GM18499 (cell line): Measurements from ENCODE around the gene MFRP.

ENCODE experiments used
- ATAC-seq: cut with Tn5 transposase; IDR thresholded peaks from one replicate; pipeline ENCODE4 v1.9.1; 2021; ENCODE audit warnings: moderate number of reproducible peaks; ENCODE audit not compliant: insufficient read depth, unreplicated experiment

MFRP gene

GRCh38 chr11:119373059-119373920 is 26.8 kb upstream of the MFRP start:
- ATAC-seq = no peak

DNA sequence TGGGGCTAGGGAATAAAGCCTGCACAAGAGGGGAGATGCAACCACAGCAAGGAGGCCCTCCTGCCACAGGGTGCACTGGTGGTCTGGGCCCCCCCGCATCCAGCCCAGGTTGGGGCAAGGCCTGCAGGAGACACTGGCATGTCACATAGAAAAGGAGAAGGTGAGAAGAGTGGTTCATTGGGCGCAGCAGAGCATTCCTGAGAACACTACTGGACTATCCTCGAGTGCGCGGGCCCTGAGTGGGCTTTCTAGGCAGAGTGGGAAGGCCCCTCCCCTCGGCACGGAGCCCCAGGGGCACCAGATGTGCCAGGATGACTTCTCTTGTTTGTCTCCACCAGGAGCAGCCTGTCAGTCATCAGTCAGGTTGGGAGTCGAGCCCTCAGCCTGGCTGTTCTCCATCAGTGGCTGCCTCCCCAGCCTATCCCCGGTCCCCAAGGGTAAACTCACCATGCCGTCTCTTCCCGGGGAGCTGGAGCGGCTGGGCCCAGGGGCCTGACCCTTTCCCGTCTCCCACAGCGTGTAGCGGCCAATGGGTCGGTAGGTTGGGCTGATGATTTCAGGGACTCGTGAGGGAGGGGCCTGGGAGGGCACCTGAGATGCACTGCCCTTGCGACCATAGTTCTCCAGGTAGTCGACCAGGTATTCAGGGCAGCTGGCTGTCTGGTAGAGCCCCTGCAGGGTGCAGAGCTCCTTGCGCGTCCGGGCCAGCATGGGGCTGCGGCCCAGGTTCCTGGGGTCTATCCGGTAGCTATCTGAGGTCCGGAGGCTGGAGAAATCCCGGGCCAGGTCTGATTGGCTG is 26.0 kb upstream of the MFRP start:
- no peak for ATAC-seq

DNA sequence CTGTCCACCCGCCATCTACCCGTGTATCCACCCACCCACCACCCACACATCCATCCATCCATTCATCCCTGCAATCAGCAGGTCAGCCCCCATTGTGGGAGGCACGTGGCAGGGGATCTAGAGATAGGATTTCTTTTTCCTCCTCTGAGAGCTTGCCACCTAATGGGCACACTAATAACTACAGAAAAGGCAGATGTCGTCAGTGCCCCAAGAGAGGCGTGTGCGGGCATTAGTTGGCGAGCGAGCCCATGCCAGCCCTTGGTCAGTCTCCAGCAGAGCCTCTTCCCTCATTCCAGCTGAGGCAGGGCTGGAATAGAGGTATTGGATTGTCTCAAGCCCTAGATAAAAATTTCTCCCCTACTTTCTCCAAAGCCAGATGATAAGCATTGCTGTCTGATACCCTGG is 25.3 kb upstream of the MFRP start:
- ATAC-seq = no peak

DNA sequence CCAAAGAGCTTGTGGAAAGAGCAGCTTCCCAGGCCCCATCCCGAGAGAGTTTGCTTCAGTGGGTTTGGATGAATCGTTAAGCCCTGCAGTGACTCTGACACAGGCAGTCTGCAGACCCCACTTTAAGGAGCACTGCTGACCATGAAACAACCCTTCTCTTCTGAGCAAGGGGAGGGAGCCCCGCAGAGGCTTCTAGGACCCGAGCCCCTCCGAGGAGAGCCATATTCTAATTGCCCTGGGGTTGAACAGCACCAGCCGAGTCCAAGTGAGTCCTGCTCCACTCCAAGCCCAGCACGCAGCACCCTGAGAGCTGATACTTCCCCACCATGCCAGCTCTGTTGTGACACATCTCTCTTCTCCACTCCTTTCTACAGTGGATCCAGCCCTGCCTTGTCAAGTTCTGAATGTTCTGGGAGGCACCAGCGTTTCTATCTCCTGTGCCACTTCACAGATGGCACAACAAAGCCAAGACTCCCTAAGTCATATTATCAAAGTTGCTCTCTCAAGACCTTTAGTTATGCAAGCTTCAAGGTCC is 24.6 kb upstream of the MFRP start:
- no peak for ATAC-seq

- no peak for ATAC-seq
Observed at GRCh38 chr11:119370486-119371046, 24.1 kb upstream of the MFRP start.

DNA sequence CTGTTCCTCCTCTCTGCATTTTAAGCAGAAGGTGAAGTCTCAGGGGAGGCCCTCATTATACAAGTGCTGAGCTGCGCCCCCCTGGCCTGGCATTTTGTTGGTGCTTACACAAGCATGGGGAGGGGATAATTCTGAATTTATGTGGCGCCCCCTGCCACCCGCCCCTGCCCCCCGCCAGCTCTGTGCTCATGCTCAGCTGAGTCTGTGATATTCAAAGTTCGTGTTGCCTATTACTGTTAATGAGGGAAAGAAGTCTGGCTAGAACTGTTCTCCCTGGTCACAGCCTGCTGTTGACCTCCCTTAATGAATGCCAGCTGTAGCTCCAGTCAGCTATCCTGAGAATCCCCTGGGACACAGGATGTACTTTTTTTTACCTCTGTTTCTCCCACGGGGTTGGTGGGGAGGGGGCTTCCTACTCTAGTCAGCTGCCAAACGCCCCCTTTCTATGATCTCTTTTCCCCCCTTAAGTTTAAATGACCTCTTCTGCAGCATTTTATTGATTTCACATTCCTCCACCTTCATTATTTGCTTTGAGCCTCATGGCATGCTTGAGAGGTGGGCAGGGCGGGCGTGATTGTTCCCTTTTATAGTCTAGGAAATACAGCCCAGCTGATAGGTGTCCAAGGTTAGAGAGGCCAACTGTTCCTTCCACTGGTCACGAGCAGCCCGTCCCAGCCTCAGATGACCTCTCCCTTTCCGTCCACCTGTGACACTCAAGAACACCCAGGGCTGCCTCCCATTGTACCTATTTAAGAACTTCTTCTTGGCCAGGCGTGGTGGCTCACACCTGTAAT is 22.8 kb upstream of the MFRP start:
- ATAC-seq = no peak

GRCh38 chr11:119368121-119369034 is 21.9 kb upstream of the MFRP start:
- no peak for ATAC-seq

GRCh38 chr11:119367661-119368120 is 21.2 kb upstream of the MFRP start:
- no peak for ATAC-seq

- ATAC-seq = no peak
Observed at GRCh38 chr11:119366690-119367620, 20.4 kb upstream of the MFRP start.

- no peak for ATAC-seq
Observed at GRCh38 chr11:119365071-119365591, 18.6 kb upstream of the MFRP start.

DNA sequence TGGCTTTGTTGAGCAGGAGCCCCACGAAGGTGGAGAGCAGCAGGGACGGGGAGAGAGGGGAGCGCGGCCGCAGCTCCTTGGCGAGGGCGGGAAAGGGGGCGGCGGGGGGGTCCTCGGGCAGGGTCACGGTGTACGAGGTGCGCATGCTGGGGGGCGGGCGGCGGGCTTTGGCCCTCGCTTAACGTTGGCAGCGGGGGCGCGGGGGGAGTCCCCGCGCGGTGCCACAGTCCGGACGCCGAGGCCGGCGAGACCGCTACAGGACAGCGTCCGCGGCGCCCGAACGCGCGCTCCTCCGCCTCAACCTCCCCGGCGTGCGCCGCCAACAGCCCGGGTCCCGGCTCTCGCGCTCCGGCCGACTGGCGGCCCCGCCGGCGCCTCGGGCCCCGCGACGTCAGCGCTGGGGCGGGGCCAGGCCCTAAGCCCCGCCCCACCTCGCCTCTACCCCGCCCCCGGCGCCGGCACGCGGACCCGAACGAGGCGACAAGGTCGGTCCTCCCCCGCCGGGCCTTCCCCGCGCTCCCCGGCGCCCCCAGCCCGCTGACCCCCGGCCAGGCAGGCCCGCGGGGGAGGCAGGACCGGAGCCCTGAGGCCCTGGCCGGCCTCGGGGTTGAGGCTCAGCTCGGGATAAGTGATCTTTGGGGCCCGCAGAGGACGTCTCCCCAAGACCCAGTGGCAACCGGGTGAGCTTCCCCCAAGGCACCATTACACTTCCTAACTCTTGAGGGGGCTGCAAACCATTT is 17.5 kb upstream of the MFRP start:
- no peak for ATAC-seq

- ATAC-seq = no peak
Observed at GRCh38 chr11:119363081-119363850, 16.8 kb upstream of the MFRP start.

DNA sequence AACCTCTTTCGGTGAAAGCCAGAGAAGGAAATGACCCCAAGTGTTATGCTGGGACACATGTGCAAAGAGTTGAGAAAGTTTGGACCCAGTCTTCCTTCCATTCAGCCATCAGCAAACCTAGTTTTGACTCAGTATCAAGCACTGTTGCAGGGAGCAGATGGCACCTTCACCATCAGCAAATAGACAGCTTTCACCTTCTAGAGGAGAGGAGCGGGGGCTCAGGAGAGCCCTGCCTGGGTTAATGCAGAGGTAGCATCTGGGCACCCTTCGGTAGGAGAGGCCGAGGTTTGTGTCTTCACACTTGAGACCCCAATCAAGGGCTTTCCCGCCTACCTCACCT is 16.2 kb upstream of the MFRP start:
- ATAC-seq = no peak

GRCh38 chr11:119361941-119362725 is 15.6 kb upstream of the MFRP start:
- ATAC-seq = no peak

DNA sequence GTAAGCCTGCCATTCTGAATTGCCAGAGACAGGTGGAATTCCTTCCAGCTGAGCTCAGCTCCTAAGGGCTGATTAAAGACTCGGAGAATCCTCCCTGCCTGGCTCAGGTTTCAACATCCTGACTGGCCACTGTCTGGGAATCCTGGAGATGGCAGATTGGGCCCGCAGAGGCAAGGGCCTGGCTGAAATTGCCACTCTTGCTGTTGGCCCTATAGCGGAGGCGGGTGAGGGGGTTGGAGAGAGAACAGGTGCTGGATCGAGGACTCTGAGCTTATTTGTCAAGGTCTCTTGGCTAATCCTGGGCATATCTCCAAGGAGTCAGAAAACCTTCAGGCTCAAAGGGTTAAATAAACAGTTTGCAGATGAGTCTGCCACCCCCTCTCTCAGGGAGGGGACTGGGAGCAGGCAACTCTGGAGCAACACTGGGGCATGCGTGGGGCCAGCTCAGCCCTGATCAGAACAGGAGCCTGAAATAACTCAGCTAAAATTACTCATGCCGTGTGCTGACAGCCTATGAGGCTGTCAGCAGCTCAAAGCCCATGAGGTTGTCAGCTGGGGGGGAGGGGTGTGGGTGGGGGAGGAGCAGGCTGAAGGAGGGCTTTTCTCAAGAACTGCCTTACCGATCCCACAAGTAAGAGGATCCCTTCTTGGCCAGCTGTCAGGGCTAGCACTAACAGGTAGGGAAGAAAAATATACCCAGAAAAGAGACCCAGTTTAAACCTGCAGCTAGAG is 14.7 kb upstream of the MFRP start:
- ATAC-seq = no peak
